ENCODE results near the gene B9D1. TPM values are rescaled to one million over a fixed set of nuclear protein-coding genes. Genes with fewer than 3 reads are reported as not detected.

B9D1 gene
- polyA plus RNA-seq, 1 of the 3 experiments (the other 2 are of a cell fraction): 81.6 TPM

- Histone ChIP-seq H3F3A (replicated peaks; ENCODE audit: insufficient read depth) (peaks cover 14% of the 10 kb centered on the region), H3K27me3 (ENCODE audit: insufficient read depth) (no peaks in the 10 kb centered on the region), H3K27ac (ENCODE audit: low read depth in 2 of 2, low read length in 1 of 2) (no peak overlapping the region; a peak in 1 of 4 replicates), H3K4me2 (no peak overlapping the region), H3K79me2 (ENCODE audit: insufficient read depth) (no peaks in the 10 kb centered on the region), H4K20me1 (ENCODE audit: insufficient read depth) (no peaks in the 10 kb centered on the region), H3K36me3 (replicated peaks in 1 of 2; ENCODE audit: control insufficient read depth in 1 of 2, insufficient read depth in 2 of 2, low read length in 1 of 2) (no peaks in the 10 kb centered on the region), H3K4me3 (ENCODE audit: low read depth in 2 of 2, low read length in 1 of 2) (no peak overlapping the region), H3K4me1 (ENCODE audit: control insufficient read depth in 1 of 2, insufficient read depth in 2 of 2, low read depth in 1 of 2, low read length in 1 of 2) (peaks cover 25 to 52% of the 10 kb centered on the region in 2 experiments), H3K9me3 (no peaks in the 10 kb centered on the region), H3K9ac (no peak overlapping the region), H3K9me2 (no peaks in the 10 kb centered on the region), H2AFZ (ENCODE audit: low read depth) (no peak overlapping the region)
- TF ChIP-seq POLR2AphosphoS5 (IDR thresholded peaks at IDR 0.05; ENCODE audit: low read depth, low read length): no peak
- no peak for TF ChIP-seq RAD21 (IDR thresholded peaks at IDR 0.05; ENCODE audit: low read length)
- TF ChIP-seq RXRA (IDR thresholded peaks at IDR 0.05; ENCODE audit: borderline replicate concordance, low read depth): no peak
- TF ChIP-seq NRF1 (IDR thresholded peaks at IDR 0.05; ENCODE audit: low read depth, low read length): no peak
- TF ChIP-seq CHD2 (IDR thresholded peaks at IDR 0.05; ENCODE audit: low read length, partially characterized antibody): no peak
- no peak for TF ChIP-seq TEAD4 (IDR thresholded peaks at IDR 0.05; ENCODE audit: borderline replicate concordance, insufficient read depth)
- no peak for TF ChIP-seq REST (IDR thresholded peaks at IDR 0.05; ENCODE audit: low read depth, low read length)
- TF ChIP-seq RCOR1 (IDR thresholded peaks at IDR 0.05; ENCODE audit: low read length): no peak
- TF ChIP-seq USF2 (IDR thresholded peaks at IDR 0.05; ENCODE audit: borderline replicate concordance, low read depth, low read length): no peak
- WGBS (ENCODE audit: low lambda C conversion rate): 94% methylated on average over 7 of the region's 7 CpGs
- POLR2A ChIA-PET: no interaction called here
- CTCF ChIA-PET: interaction anchor here (1.1 to 1.3 kb wide), 2 partner anchors 10 to 30 kb away, joined by 4 to 5 read pairs; partner anchors contain the start of gene B9D1
- DNase-seq: no peak
Observed at GRCh38 chr17:19392303-19392702, 29.8 kb upstream of the B9D1 start.

- POLR2A ChIA-PET: no interaction called here
- WGBS (ENCODE audit: low lambda C conversion rate): 84% methylated on average over 7 of the region's 7 CpGs
- TF ChIP-seq, protein P1, sequence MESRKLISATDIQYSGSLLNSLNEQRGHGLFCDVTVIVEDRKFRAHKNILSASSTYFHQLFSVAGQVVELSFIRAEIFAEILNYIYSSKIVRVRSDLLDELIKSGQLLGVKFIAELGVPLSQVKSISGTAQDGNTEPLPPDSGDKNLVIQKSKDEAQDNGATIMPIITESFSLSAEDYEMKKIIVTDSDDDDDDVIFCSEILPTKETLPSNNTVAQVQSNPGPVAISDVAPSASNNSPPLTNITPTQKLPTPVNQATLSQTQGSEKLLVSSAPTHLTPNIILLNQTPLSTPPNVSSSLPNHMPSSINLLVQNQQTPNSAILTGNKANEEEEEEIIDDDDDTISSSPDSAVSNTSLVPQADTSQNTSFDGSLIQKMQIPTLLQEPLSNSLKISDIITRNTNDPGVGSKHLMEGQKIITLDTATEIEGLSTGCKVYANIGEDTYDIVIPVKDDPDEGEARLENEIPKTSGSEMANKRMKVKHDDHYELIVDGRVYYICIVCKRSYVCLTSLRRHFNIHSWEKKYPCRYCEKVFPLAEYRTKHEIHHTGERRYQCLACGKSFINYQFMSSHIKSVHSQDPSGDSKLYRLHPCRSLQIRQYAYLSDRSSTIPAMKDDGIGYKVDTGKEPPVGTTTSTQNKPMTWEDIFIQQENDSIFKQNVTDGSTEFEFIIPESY (IDR thresholded peaks at IDR 0.05; ENCODE audit: borderline replicate concordance, low read depth): no peak
- TF ChIP-seq SIN3A (IDR thresholded peaks at IDR 0.05; ENCODE audit: borderline replicate concordance, low read depth, low read length) (no peak), USF2 (IDR thresholded peaks at IDR 0.05; ENCODE audit: borderline replicate concordance, low read depth, low read length) (no peak), RXRA (IDR thresholded peaks at IDR 0.05; ENCODE audit: borderline replicate concordance, low read depth) (no peak), TEAD4 (IDR thresholded peaks at IDR 0.05; ENCODE audit: borderline replicate concordance, insufficient read depth) (no peak), NFIC (IDR thresholded peaks at IDR 0.05; ENCODE audit: borderline replicate concordance) (no peak)
- TF ChIP-seq, protein P2, sequence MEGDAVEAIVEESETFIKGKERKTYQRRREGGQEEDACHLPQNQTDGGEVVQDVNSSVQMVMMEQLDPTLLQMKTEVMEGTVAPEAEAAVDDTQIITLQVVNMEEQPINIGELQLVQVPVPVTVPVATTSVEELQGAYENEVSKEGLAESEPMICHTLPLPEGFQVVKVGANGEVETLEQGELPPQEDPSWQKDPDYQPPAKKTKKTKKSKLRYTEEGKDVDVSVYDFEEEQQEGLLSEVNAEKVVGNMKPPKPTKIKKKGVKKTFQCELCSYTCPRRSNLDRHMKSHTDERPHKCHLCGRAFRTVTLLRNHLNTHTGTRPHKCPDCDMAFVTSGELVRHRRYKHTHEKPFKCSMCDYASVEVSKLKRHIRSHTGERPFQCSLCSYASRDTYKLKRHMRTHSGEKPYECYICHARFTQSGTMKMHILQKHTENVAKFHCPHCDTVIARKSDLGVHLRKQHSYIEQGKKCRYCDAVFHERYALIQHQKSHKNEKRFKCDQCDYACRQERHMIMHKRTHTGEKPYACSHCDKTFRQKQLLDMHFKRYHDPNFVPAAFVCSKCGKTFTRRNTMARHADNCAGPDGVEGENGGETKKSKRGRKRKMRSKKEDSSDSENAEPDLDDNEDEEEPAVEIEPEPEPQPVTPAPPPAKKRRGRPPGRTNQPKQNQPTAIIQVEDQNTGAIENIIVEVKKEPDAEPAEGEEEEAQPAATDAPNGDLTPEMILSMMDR (IDR thresholded peaks at IDR 0.05): no peak
- TF ChIP-seq, protein P3, sequence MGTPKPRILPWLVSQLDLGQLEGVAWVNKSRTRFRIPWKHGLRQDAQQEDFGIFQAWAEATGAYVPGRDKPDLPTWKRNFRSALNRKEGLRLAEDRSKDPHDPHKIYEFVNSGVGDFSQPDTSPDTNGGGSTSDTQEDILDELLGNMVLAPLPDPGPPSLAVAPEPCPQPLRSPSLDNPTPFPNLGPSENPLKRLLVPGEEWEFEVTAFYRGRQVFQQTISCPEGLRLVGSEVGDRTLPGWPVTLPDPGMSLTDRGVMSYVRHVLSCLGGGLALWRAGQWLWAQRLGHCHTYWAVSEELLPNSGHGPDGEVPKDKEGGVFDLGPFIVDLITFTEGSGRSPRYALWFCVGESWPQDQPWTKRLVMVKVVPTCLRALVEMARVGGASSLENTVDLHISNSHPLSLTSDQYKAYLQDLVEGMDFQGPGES (IDR thresholded peaks at IDR 0.05; ENCODE audit: low read depth, low read length): no peak
Observed at GRCh38 chr17:19391432-19391831, 28.9 kb upstream of the B9D1 start.

More at GRCh38 chr17:19391432-19391831, 28.9 kb upstream of the B9D1 start:
- Histone ChIP-seq H3K36me3 (replicated peaks in 1 of 2; ENCODE audit: control insufficient read depth in 1 of 2, insufficient read depth in 2 of 2, low read length in 1 of 2) (no peaks in the 10 kb centered on the region), H3K4me2 (no peak overlapping the region), H3K27me3 (ENCODE audit: insufficient read depth) (no peaks in the 10 kb centered on the region), H3K9ac (no peak overlapping the region), H3K27ac (ENCODE audit: low read depth in 2 of 2, low read length in 1 of 2) (peak overlapping the region in 1 of 2 experiments; percentile 99; a peak in 1 of 4 replicates), H2AFZ (ENCODE audit: low read depth) (no peak overlapping the region), H3F3A (replicated peaks; ENCODE audit: insufficient read depth) (peaks cover 18% of the 10 kb centered on the region), H3K9me3 (no peaks in the 10 kb centered on the region), H4K20me1 (ENCODE audit: insufficient read depth) (no peaks in the 10 kb centered on the region), H3K9me2 (no peaks in the 10 kb centered on the region), H3K79me2 (ENCODE audit: insufficient read depth) (peaks cover 3% of the 10 kb centered on the region; the same call in 1 of the 2 replicates), H3K4me1 (ENCODE audit: control insufficient read depth in 1 of 2, insufficient read depth in 2 of 2, low read depth in 1 of 2, low read length in 1 of 2) (peaks cover 27 to 55% of the 10 kb centered on the region in 2 experiments), H3K4me3 (ENCODE audit: low read depth in 2 of 2, low read length in 1 of 2) (no peak overlapping the region)
- CTCF ChIA-PET: interaction anchor here (1.3 to 7.2 kb wide), 3 partner anchors 29 to 56 kb away, joined by 4 to 56 read pairs (median 23); partner anchors contain the start of gene B9D1
- no peak for DNase-seq

Data from SK-N-SH (cell line).